ENCODE results near the gene MT1G.
"Not testable (repeated sequence)": the region's sequence is repeated elsewhere in the genome, so short reads cannot be mapped to it uniquely, and the experiment has no call there.

The MT1G gene

GRCh38 chr16:56684256-56684925 lies 16.5 kb upstream of the MT1G start:
- no peak for FAIRE-seq

GRCh38 chr16:56683424-56684172 lies 15.7 kb upstream of the MT1G start:
- no peak for FAIRE-seq

DNA sequence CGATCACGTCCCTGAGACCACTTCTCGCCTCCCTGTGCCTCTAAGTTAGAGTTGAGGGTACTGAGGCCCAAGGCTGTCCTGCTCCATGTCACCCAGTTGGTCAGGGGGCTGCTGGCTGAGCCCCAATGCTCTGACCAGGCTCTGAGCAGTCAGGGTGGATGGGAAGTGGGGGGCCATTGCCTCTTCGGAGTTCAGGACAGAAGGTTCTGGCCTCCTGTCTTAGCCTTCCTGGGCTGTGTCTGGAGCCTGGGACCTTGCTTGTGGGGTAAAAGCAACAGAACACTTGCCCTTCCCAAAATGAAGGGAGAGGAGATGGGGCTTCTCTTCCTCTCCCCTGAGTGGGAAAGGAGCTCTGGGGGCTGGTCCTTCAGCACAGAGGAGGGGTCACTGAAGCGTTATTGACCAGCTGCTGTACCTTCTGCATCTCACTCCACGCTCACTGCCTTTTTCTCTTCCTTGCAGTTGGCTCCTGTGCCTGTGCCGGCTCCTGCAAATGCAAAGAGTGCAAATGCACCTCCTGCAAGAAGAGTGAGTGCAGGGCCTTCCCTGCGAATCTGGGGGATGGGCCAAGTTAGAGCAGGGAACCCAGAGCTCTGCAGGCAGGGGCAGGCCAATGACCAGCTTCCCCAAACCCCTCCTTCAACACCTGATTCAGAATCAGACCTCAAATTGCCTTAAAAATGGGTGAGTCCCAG lies 15.0 kb upstream of the MT1G start:
- FAIRE-seq = no peak

- no peak for FAIRE-seq
These were observed 14.3 kb upstream of the MT1G start, which contains the start of gene MT1X for GRCh38 chr16:56681939-56682702. TSS of gene MT1X (plus strand) at chr16:56682470. CDS start at chr16:56682541, 71 bp downstream.

DNA sequence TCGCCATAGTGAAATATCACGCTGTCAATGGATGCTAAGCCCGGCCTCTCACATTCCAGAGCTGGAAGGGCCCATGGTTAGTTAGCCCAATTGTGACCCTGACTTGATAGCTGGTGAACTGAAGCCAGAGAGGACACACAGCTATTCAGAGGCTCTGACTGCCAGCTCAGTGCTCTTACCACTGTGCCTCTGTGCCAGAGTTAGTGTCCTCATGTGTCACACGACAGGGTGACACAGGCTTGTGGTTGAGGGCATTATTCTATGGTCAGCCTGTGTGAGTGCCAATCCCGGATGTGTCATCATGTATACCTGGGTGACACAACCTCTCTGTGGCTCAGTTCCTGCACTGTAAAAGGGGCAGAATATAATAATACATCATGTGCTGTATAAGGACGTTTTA lies 12.0 kb upstream of the MT1G start:
- FAIRE-seq = no peak

DNA sequence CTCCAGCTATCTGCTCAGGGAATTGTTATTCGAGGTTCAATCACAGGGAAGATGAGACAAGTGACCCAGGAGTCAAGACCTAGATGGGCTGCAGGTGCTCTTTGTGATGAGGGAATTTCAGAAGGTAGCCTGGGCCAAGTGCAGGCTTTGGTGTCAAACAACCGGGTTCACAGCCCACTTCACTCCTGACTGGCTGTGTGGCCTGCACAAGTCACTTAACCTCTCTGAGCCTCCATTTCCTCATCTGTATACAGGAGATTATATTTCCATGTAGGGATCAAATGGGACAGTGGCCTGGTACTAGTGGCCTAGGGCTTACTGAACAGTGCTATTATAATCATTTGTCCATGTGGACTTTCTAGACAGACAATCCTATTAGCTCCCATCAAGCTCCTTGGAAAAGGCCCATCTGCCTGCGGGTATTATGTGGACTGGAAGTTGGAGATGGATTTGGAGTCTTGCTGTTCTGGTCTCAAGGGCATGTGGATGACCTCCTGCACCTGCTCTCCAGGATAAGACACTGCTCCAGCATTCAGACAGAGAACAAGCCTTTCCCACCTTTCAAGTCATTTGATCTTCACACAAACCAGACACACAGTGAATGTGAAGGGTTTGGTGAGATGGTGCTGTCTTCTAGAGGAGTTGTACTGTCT lies 11.3 kb upstream of the MT1G start:
- FAIRE-seq = no peak

DNA sequence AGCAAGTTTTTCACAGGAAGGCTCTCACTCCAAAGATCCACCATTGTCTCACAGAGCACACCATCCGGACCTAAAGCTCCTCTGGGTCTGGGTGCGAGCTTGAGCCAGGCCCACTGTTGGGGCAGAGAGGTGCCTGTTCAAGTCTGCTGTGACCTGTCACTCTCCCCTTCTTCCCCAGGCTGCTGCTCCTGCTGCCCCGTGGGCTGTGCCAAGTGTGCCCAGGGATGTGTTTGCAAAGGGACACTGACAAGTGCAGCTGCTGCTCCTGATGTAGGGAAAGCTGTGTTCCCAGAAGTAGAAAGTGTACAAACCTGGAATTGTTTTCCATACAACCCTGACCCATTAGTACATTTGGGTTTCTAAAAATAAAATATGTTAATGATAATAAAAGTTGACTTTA lies 9.6 kb upstream of the MT1G start:
- no peak for FAIRE-seq

DNA sequence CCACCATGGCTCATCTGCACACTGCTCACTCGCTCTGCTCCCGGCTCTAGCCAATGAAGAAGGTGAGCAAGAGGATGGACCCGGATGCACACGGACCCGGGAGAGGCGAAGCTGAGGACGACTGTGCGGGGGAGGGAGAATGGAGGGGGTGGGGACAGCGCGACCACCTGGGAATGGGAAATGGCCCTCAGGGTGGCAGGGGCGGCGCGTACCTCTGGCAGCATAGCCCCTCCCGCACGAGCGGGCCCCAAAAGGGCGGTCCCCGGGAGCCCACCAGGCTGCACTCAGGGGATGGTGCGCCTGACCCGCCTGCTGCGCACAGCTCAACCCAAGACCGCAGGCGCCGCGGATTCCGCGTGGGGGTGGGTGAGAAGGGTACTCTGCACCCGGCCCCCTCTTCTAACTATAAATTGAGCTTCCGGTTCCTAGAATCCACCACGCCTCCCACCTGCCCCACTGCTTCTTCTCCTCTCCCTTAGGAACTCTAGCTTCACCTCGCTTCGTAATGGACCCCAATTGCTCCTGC lies 7.9 kb upstream of the MT1G start:
- FAIRE-seq = no peak

DNA sequence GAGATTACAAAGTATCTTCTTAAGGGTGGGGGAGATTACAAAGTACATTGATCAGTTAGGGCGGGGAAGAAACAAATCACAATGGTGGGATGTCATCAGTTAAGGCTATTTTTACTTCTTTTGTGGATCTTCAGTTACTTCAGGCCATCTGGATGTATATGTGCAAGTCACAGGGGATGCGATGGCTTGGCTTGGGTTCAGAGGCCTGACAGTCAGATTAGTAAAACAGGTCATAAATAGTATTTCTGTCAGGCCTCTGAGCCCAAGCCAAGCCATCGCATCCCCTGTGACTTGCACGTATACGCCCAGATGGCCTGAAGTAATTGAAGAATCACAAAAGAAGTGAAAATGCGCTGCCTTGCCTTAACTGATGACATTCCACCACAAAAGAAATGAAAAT lies 6.7 kb upstream of the MT1G start:
- not testable (repeated sequence) for FAIRE-seq

GRCh38 chr16:56673921-56674320 lies 6.1 kb upstream of the MT1G start:
- no peak for FAIRE-seq

DNA sequence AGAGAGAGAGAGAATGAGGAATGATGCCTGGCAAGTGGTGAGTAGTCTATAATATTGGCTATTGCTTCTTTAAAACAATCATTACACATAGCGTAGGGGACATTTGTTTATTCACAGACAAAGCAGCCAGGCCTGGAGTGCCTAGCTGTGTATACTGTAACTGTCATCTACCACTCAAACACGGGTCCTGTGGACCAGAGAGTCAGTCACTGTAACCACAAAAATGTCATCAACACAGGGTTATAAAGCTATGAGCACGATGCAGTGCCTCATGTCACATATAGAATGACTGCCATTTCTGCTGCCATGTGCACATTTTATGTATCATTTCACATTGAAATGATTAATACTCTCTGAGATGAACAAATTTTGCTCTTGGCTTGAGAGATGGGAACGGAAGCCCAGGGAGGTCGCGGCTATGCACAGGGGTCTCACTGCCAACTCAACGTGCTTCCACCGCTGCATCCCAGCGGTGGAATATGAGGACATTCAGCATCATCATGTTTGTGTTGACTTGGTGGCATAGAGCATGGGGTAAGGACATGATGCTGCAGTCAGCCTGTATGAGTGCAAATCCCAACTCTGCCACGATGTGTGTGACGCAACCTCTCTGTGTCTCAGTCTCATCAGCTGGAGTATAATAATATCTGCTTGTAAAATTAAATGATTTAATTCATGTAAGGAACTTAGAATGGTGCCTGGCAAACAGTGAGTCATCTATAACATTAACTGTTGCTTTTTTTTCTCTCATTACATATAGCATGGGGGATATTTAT lies 5.1 kb upstream of the MT1G start:
- FAIRE-seq = no peak

GRCh38 chr16:56672171-56672570 lies 4.3 kb upstream of the MT1G start:
- FAIRE-seq = not testable (repeated sequence)

GRCh38 chr16:56671691-56672090 lies 3.8 kb upstream of the MT1G start:
- not testable (repeated sequence) for FAIRE-seq

GRCh38 chr16:56670620-56670934 lies 2.7 kb upstream of the MT1G start:
- FAIRE-seq = no peak

DNA sequence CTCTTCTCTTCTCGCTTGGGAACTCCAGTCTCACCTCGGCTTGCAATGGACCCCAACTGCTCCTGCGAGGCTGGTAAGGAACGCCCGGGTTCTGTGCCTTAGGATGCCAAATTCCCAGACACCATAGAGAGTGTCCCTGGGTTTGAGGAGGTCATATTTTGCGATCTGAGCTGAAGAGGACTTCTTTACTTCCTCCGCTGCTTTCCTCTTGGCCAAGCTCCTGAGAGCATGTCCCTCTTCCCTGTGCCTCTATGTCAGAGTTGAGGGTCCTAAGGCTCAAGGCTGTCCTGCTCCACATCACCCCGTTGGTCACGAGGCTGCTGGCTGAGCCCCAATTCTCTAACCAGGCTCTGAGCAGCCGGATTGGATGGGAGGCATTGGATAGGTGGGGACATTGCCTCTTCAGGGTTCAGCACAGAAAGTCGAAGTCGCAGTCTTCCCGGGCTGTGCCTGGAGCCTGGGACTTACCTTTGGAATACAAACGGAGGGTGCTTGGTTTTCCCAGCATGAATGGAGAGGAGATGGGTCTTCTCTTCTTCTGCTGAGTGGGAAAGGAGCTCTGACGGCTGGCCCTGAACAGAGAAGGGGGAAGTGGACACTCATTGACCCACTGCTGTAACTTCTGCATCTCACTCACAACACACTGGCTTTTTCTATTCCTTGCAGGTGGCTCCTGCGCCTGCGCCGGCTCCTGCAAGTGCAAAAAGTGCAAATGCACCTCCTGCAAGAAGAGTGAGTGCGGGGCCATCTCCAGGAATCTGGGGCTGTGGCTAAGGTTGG lies 2.2 kb upstream of the MT1G start:
- no peak for FAIRE-seq

GRCh38 chr16:56669005-56669839 lies 1.4 kb upstream of the MT1G start, which contains the start of gene MT1H:
TSS of gene MT1H (plus strand) at chr16:56669814. CDS start at chr16:56669885, 71 bp downstream.
- FAIRE-seq = no peak

GRCh38 chr16:56665286-56666261 lies 2.3 kb downstream of the MT1G start:
- FAIRE-seq = not testable (repeated sequence)

DNA sequence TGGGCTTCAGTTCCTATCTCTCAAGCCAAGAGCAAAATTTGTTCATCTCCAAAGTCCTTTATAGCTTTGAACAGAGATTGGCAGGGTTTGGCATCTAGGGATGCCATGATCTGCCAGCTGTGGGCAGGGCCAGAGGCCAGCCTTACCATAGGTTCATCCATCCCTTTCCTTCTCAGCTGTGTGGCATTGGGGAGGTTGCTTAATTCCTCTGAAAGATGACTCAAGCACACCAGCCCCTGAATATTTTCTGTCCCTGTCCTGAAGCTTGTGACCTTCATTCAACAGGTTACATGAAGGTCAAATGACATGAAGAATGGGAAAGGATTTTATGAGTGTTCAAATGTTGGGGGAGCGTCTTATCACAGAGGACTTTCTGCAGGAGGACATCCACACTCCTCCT lies 3.4 kb downstream of the MT1G start:
- no peak for FAIRE-seq
